Measurements from ENCODE around the gene CHI3L1.

The CHI3L1 gene

GRCh38 chr1:203204756-203205155, 18.3 kb upstream of the CHI3L1 start:
- DNase-seq = no peak

- no peak for DNase-seq
Observed at GRCh38 chr1:203202431-203203245, 16.1 kb upstream of the CHI3L1 start.

- DNase-seq = no peak
Observed at GRCh38 chr1:203201516-203202205, 15.2 kb upstream of the CHI3L1 start.

GRCh38 chr1:203200916-203201315, 14.4 kb upstream of the CHI3L1 start:
- DNase-seq = no peak

- no peak for DNase-seq
Observed at GRCh38 chr1:203199816-203200571, 13.5 kb upstream of the CHI3L1 start.

GRCh38 chr1:203199481-203199815, 12.9 kb upstream of the CHI3L1 start:
- no peak for DNase-seq

- no peak for DNase-seq
Observed at GRCh38 chr1:203199002-203199401, 12.5 kb upstream of the CHI3L1 start.

- no peak for DNase-seq
Observed at GRCh38 chr1:203197625-203198024, 11.1 kb upstream of the CHI3L1 start.

GRCh38 chr1:203196371-203196770, 9.9 kb upstream of the CHI3L1 start:
- DNase-seq = no peak

- no peak for DNase-seq
Observed at GRCh38 chr1:203190949-203191348, 4.4 kb upstream of the CHI3L1 start.

GRCh38 chr1:203189951-203190352, 3.4 kb upstream of the CHI3L1 start:
- no peak for DNase-seq

GRCh38 chr1:203188686-203189232, 2.3 kb upstream of the CHI3L1 start:
- no peak for DNase-seq

- no peak for DNase-seq
Observed at GRCh38 chr1:203187689-203188264, 1.3 kb upstream of the CHI3L1 start.

- DNase-seq = no peak
Observed at GRCh38 chr1:203187304-203187685, 791 bp upstream of the CHI3L1 start.

- DNase-seq = no peak
Observed at GRCh38 chr1:203186091-203186445, 436 bp downstream of the CHI3L1 start.

- no peak for DNase-seq
Observed at GRCh38 chr1:203185585-203185984, 919 bp downstream of the CHI3L1 start.

- no peak for DNase-seq
Observed at GRCh38 chr1:203185061-203185461, 1.4 kb downstream of the CHI3L1 start.

- DNase-seq = no peak
Observed at GRCh38 chr1:203184467-203184866, 2.0 kb downstream of the CHI3L1 start.

GRCh38 chr1:203183828-203184227, 2.7 kb downstream of the CHI3L1 start:
- no peak for DNase-seq

- DNase-seq = no peak
Observed at GRCh38 chr1:203182387-203182953, 4.0 kb downstream of the CHI3L1 start.

GRCh38 chr1:203181586-203182386, 4.7 kb downstream of the CHI3L1 start:
- DNase-seq = no peak

Measured in NCI-H524 (cell line).